Measurements from ENCODE around the gene PAPOLA.

DNA sequence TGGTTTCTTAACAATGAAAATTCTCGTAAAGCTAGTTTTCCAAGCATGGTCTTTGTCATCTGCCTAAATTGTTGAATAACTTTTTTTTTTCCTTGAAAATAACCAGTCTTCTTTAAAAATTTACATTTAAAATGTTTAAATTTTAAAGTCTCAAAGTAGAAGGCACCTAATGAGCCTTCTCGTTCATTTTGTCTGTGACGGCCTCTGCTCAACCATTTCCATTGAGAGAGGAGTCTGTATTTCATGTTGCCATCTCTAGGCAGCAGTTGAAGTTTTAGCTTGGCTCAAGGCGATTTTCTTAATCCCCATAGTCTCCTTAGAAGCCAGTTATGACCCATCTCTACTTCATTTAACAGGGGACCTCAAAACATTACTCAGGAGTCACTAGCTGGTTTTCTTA, 69.1 kb downstream of the PAPOLA start:
- TF ChIP-seq, protein P1, sequence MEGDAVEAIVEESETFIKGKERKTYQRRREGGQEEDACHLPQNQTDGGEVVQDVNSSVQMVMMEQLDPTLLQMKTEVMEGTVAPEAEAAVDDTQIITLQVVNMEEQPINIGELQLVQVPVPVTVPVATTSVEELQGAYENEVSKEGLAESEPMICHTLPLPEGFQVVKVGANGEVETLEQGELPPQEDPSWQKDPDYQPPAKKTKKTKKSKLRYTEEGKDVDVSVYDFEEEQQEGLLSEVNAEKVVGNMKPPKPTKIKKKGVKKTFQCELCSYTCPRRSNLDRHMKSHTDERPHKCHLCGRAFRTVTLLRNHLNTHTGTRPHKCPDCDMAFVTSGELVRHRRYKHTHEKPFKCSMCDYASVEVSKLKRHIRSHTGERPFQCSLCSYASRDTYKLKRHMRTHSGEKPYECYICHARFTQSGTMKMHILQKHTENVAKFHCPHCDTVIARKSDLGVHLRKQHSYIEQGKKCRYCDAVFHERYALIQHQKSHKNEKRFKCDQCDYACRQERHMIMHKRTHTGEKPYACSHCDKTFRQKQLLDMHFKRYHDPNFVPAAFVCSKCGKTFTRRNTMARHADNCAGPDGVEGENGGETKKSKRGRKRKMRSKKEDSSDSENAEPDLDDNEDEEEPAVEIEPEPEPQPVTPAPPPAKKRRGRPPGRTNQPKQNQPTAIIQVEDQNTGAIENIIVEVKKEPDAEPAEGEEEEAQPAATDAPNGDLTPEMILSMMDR (IDR thresholded peaks at IDR 0.05; ENCODE audit: low read depth, low read length), result no peak
- TF ChIP-seq EZH2phosphoT487 (IDR thresholded peaks at IDR 0.05; ENCODE audit: low read depth), result no peak
